BLaER1 (cell line): ENCODE data around the gene MAST4.
A peak's percentile ranks its signal among the peaks of the same experiment; 100 is the strongest.
"Not testable (repeated sequence)": the region's sequence is repeated elsewhere in the genome, so short reads cannot be mapped to it uniquely, and the experiment has no call there.

ENCODE experiments used
- H3K27ac ChIP-seq: shearing (Covaris generic); formaldehyde crosslinking; 2 replicates; pipeline ENCODE4 v1.8.1; 2022
- H3K27me3 ChIP-seq: shearing (Covaris generic); formaldehyde crosslinking; 2 replicates; pipeline ENCODE4 v1.8.1; 2022
- H3K36me3 ChIP-seq: shearing (Covaris generic); formaldehyde crosslinking; 2 replicates; pipeline ENCODE4 v1.8.1; 2022
- H3K4me1 ChIP-seq: shearing (Covaris generic); formaldehyde crosslinking; 2 replicates; pipeline ENCODE4 v1.8.1; 2022
- H3K4me2 ChIP-seq: shearing (Covaris generic); formaldehyde crosslinking; 2 replicates; pipeline ENCODE4 v1.8.1; 2022
- H3K4me3 ChIP-seq: shearing (Covaris generic); formaldehyde crosslinking; 2 replicates; pipeline ENCODE4 v1.8.1; 2022
- H3K9ac ChIP-seq: shearing (Covaris generic); formaldehyde crosslinking; 2 replicates; pipeline ENCODE4 v1.8.1; 2022
- H3K9me3 ChIP-seq: shearing (Covaris generic); formaldehyde crosslinking; 2 replicates; pipeline ENCODE4 v1.8.1; 2022
- H4K20me1 ChIP-seq: shearing (Covaris generic); formaldehyde crosslinking; 2 replicates; pipeline ENCODE4 v1.8.1; 2022
- Cebpa-rat ChIP-seq: shearing (Covaris generic); IDR thresholded peaks from 2 replicates; pipeline ENCODE4 v1.8.1; 2022

The MAST4 gene

DNA sequence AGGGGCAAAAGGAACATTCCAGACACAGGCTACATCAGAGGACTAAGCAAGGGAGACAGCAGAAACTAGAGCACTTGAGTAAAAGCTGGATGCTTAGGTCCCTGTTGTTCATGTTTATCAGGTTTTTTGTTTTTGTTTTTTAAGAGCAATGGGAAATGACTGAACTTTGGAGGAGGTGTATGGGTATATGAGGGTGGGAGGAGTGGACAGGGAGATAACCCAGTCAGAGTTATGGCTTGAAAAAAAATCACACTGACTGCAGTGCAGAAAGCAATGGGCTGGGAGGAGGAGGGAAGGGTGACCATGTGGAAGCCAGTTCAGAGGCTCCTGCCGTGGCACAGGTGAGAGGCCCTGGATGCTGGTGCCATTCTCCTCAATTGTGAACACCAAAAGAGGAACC is 522.8 kb downstream of the MAST4 start:
- peaks cover 30% of the 10 kb centered on the region for H3K36me3 ChIP-seq
- no peak overlapping the region for H3K4me3 ChIP-seq
- no peak overlapping the region for H3K27ac ChIP-seq
- peaks cover 36% of the 10 kb centered on the region for H3K4me1 ChIP-seq
- H3K4me2 ChIP-seq = no peak overlapping the region
- no peaks in the 10 kb centered on the region for H3K9me3 ChIP-seq
- no peak for TF ChIP-seq Cebpa-rat
- H3K9ac ChIP-seq = no peak overlapping the region
- no peaks in the 10 kb centered on the region for H4K20me1 ChIP-seq
- H3K27me3 ChIP-seq = no peaks in the 10 kb centered on the region

DNA sequence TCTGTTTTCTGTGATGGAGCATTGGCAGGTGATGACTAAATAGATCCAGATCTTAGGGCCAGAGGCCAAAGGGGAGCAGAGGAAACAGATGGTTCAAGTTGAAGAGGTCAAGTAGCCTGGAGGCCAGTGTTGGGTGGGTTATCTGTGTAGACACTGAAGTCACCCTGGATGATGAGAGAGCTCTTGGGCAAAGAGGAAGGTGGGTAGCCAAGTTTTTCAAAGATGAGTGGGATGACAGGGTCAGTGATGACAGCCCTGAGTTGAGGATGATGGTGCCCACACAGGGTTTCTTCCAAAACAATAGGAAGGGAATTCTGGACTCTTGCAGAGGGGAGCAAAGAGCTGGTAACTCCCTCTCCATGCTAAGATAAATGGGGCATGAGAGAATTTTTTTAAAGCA is 523.8 kb downstream of the MAST4 start:
- Histone ChIP-seq H3K9me3 (no peaks in the 10 kb centered on the region), H3K9ac (no peak overlapping the region), H3K36me3 (peaks cover 28% of the 10 kb centered on the region), H3K27me3 (no peaks in the 10 kb centered on the region), H3K27ac (no peak overlapping the region), H3K4me2 (no peak overlapping the region), H4K20me1 (no peaks in the 10 kb centered on the region), H3K4me3 (no peak overlapping the region), H3K4me1 (peaks cover 45% of the 10 kb centered on the region)
- no peak for TF ChIP-seq Cebpa-rat

DNA sequence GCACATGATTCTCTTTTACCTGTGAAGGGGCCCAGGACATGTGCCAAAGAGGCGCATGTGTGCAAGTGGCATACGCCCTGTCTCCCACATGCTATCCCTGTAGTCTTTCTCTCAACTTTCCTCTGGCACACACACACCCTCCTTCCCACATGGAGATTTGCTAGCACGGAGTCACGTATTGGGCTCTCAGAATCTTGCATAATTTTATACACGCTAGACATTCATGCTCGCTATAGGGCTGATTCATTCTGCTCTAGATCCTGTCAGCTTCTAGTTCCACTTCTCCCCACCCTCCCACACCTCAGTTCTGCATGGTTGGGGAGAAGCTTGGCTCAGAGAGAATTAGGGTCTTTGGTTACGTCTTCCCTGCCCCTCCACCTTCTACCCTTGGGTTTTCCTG is 527.6 kb downstream of the MAST4 start:
- H3K9me3 ChIP-seq = peaks cover 11% of the 10 kb centered on the region
- no peaks in the 10 kb centered on the region for H3K27me3 ChIP-seq
- TF ChIP-seq Cebpa-rat = no peak

DNA sequence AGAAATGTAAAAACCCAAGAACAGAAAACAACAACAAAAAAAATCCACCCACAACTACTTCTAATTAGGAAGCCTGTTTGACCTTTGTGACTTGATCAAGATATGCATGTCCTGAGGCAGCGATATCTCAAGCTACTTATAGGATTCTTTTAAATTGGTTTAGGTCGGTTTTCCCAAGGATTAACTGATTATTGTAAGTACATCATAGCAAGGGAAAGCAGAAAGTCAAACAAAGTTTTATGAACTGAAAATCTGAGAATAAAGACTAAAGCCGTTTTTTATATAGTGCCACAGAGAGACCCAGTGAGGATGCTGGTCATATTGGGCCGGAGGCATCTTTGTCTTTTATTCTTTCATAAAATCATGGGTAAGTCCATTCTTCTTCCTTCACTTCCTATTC is 528.4 kb downstream of the MAST4 start:
- Histone ChIP-seq H3K9ac (no peak overlapping the region), H3K4me1 (peaks cover 64% of the 10 kb centered on the region), H3K4me3 (no peak overlapping the region), H3K9me3 (peaks cover 18% of the 10 kb centered on the region), H3K27me3 (no peaks in the 10 kb centered on the region), H3K27ac (no peak overlapping the region), H3K36me3 (peaks cover 21% of the 10 kb centered on the region; the same call in 1 of the 2 replicates), H4K20me1 (no peaks in the 10 kb centered on the region), H3K4me2 (peak overlapping the region; percentile 56)
- no peak for TF ChIP-seq Cebpa-rat

More for the DNA sequence above, 527.6 kb downstream of the MAST4 start:
- Histone ChIP-seq H3K36me3 (peaks cover 23% of the 10 kb centered on the region; the same call in 1 of the 2 replicates), H3K4me1 (peaks cover 56% of the 10 kb centered on the region), H3K4me2 (peak overlapping the region; percentile 56), H3K27ac (no peak overlapping the region), H4K20me1 (no peaks in the 10 kb centered on the region), H3K4me3 (no peak overlapping the region), H3K9ac (no peak overlapping the region)

DNA sequence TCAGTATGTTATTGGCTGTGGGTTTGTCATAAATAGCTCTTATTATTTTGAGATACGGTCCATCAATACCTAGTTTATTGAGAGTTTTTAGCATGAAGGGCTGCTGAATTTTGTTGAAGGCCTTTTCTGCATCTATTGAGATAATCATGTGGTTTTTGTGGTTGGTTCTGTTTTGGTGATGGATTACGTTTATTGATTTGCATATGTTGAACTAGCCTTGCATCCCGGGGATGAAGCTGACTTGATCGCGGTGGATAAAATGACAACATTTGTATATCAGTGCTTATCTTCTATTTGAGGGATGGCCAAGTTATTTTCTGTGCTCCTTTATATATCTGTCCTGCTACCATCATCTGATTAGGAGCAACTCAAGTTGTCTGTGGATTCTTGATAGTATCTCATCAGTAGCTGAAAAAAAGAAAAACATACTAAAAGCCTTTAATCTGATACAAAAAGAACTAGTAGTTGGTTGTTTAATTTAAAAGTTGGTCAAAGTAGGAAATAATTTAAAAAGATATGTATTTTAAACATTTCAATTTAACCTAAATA is 531.2 kb downstream of the MAST4 start:
- Histone ChIP-seq H3K36me3 (peaks cover 19% of the 10 kb centered on the region), H3K4me1 (peaks cover 58% of the 10 kb centered on the region), H3K4me2 (peak overlapping the region; percentile 27), H3K9me3 (peaks cover 24% of the 10 kb centered on the region)
- not testable (repeated sequence) for H3K27me3 ChIP-seq, H3K27ac ChIP-seq, H3K9ac ChIP-seq, H4K20me1 ChIP-seq, H3K4me3 ChIP-seq

DNA sequence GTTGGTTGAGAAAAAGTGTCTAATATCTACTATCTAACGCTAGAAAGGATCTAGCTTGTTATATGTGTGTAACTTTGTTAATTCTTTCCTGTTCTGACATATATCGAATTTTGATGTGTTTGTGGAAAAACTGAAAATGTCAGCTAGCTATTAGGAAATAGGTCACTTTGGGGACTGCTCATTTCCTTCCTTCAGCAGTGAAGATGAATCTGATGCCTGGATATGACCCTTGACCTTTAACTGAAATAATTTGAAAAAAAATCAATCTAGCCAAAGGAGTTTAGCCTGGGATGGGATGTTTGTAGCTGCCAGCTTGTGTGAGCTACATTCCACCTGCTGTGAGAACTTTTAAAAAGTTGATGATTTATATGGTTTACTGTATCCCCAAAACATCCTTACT is 533.6 kb downstream of the MAST4 start:
- TF ChIP-seq Cebpa-rat = no peak
- Histone ChIP-seq H3K36me3 (peaks cover 29% of the 10 kb centered on the region), H3K27me3 (no peaks in the 10 kb centered on the region), H3K4me2 (no peak overlapping the region), H3K9me3 (peaks cover 24% of the 10 kb centered on the region), H4K20me1 (no peaks in the 10 kb centered on the region), H3K4me3 (no peak overlapping the region), H3K4me1 (peaks cover 35% of the 10 kb centered on the region), H3K9ac (no peak overlapping the region), H3K27ac (no peak overlapping the region)

DNA sequence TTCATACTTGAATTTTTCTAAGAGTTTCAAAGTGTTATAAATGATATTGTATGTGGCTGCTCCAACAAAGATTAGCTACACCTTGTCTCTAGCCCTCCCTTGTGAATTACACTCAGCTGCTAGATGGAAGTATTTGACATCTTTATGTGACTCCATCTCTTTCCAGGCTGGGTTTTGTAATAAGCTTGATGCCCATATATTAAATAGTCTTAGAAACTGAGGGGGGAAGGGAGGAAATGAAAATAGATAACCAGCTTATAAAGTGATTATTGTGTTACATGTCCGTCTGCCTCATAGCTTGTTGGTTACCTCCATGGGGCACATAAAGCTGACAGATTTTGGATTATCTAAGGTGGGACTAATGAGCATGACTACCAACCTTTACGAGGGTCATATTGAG is 537.0 kb downstream of the MAST4 start:
- H3K4me1 ChIP-seq = peaks cover 17% of the 10 kb centered on the region; the same call in 1 of the 2 replicates
- H3K4me3 ChIP-seq = no peak overlapping the region
- no peaks in the 10 kb centered on the region for H3K27me3 ChIP-seq
- no peaks in the 10 kb centered on the region for H4K20me1 ChIP-seq
- no peak overlapping the region for H3K4me2 ChIP-seq
- no peak overlapping the region for H3K9ac ChIP-seq
- H3K36me3 ChIP-seq = peaks cover 48% of the 10 kb centered on the region
- H3K27ac ChIP-seq = no peak overlapping the region
- H3K9me3 ChIP-seq = peaks cover 17% of the 10 kb centered on the region; the same call in 1 of the 2 replicates
- TF ChIP-seq Cebpa-rat = no peak

DNA sequence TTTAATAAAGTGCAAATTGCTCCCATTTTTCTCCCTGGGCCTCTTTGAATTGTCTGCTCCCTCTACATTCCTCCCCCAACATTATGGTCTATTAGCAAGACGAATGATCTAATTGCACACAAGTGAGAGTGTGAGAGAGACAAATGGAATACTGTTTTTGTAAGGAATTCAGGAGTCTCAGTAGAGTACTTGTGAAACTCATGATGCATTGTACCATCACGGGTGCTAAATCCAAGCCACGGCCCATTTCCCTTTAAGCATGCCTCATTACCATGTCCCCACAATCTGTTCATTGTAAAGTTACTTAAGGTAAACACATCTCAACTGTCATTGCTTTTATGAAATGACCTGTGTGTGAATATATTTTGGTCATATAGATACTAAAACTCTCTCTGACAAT is 537.6 kb downstream of the MAST4 start:
- Histone ChIP-seq H3K27ac (no peak overlapping the region), H3K36me3 (peaks cover 47% of the 10 kb centered on the region), H3K4me1 (peaks cover 13% of the 10 kb centered on the region; the same call in 1 of the 2 replicates), H3K4me3 (no peak overlapping the region), H4K20me1 (no peaks in the 10 kb centered on the region), H3K27me3 (no peaks in the 10 kb centered on the region), H3K9ac (no peak overlapping the region), H3K4me2 (no peak overlapping the region), H3K9me3 (peaks cover 14% of the 10 kb centered on the region; the same call in 1 of the 2 replicates)
- TF ChIP-seq Cebpa-rat = no peak

DNA sequence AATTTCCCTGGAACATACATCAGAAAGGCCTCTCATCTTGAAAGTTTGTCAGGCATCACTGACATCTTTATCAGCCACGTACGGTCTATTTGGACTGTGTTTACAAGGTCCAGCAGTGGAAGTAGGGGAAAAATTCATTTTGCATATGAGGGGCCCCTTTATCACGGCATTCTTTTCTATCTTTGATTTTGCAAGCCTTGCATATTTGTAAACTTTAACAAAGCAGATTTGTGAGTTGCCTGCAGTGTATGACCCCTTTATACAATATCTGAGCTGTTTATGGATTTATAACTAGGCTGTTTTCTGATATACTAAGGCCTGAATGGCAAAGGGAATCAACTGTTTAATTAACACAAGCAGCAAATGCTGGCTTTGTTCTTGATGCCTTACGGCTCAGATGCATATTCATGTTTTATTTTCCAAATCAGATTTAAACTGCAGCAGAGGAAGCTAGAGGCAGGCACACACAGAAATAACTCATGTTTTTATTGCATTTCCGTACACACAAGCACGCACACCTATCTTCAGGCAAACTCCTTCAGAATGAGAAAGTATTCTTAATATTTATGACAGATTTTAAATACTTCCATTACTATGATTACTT is 539.3 kb downstream of the MAST4 start:
- TF ChIP-seq Cebpa-rat = no peak
- no peaks in the 10 kb centered on the region for H3K9me3 ChIP-seq
- no peaks in the 10 kb centered on the region for H3K27me3 ChIP-seq
- H3K9ac ChIP-seq = no peak overlapping the region
- H3K36me3 ChIP-seq = peaks cover 40% of the 10 kb centered on the region
- H3K4me3 ChIP-seq = no peak overlapping the region
- peaks cover 5% of the 10 kb centered on the region; the same call in 1 of the 2 replicates for H3K4me1 ChIP-seq
- H3K27ac ChIP-seq = no peak overlapping the region
- H4K20me1 ChIP-seq = no peaks in the 10 kb centered on the region
- no peak overlapping the region for H3K4me2 ChIP-seq

DNA sequence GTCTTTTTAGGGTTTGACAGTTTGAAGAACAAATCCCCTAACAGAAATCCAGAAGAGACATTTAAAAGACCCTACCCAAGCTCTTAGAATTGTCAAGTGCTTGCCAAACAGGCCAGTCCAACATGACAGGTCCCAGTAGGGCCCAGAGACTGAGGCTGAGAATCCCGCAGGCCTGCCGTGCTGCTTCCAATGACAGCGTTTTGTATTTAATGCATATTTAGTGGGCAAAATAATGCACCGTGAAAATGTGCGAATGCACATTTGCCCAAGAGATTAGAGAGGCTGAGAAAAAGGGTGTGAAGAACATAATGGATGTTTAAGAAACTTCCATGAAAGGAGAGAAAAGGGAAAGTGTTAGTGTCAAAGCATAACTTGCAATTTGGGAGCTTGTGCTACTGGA is 542.8 kb downstream of the MAST4 start:
- Histone ChIP-seq H3K27me3 (no peaks in the 10 kb centered on the region), H3K4me2 (no peak overlapping the region), H3K9ac (no peak overlapping the region), H3K9me3 (no peaks in the 10 kb centered on the region), H3K4me3 (no peak overlapping the region), H3K4me1 (peaks cover 6% of the 10 kb centered on the region; the same call in 1 of the 2 replicates), H4K20me1 (no peaks in the 10 kb centered on the region), H3K36me3 (peaks cover 56% of the 10 kb centered on the region), H3K27ac (no peak overlapping the region)
- no peak for TF ChIP-seq Cebpa-rat
